ENCODE data around the gene ARHGAP26.

The ARHGAP26 gene

DNA sequence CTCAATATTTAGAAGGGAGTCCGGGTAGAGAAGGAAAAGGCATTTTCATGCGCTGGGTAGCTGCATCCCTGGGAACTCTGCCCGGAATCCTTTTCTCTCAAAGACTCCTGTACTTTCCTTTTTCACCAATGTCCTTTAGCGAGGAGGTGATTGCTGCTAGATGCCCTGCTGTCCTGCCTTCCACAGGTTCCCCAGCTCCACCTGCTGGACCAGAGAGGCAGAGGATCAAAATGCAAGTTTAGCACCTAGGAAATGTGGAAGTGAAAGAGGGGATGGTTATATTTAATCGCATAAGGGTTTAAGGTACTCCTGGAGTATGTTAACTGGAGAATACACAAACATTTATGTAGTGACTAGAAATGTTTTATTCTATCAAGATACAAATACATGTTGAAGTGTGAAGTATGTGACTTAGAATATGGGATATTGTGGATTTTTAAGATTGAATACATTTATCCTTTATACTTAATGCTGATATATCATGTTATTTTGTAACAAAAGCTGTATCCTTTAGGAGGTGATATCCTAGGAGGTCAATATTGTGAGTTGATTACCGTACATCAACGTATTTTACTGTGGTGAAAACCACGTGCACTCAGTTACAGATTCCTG, 145.7 kb downstream of the ARHGAP26 start:
- TF ChIP-seq, protein P1, sequence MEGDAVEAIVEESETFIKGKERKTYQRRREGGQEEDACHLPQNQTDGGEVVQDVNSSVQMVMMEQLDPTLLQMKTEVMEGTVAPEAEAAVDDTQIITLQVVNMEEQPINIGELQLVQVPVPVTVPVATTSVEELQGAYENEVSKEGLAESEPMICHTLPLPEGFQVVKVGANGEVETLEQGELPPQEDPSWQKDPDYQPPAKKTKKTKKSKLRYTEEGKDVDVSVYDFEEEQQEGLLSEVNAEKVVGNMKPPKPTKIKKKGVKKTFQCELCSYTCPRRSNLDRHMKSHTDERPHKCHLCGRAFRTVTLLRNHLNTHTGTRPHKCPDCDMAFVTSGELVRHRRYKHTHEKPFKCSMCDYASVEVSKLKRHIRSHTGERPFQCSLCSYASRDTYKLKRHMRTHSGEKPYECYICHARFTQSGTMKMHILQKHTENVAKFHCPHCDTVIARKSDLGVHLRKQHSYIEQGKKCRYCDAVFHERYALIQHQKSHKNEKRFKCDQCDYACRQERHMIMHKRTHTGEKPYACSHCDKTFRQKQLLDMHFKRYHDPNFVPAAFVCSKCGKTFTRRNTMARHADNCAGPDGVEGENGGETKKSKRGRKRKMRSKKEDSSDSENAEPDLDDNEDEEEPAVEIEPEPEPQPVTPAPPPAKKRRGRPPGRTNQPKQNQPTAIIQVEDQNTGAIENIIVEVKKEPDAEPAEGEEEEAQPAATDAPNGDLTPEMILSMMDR (IDR thresholded peaks at IDR 0.05; ENCODE audit: low read depth, low read length, missing control alignments): peak; percentile 66
- no peak for DNase-seq (ENCODE audit: extremely low read depth, low read depth)
- no peak overlapping the region for H3K4me3 ChIP-seq (replicated peaks; ENCODE audit: low read depth, low read length)

DNA sequence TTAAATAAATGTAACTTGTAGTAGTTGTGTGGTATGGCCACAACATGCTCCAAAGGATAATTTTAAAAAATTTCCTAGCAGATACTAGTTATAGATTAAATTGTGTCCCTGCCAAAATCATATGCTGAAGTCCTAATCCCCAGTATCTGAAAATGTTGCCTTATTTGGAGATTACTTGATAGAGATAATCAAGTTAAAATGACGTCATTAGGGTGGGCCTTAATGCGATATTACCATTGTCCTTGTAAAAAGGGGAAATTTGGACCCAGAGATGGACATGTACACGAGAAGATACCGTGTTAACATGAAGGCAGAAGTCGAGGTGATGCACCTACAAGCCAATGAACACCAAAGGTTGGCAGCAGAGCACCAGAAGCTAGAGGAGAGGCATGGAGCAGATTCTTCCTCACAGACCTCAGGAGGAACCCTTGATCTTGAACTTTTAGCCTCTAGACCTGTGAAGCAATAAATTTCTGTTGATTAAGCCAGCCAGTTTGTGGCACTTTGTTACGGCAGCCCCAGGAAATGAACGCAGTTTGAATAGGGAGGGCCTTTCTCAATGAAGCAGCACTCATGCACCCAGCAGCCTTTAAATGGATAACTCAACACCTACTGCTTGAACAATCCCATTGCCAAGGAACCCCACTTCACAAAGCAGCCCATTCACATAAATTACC, 148.9 kb downstream of the ARHGAP26 start:
- TF ChIP-seq, protein P1 (IDR thresholded peaks at IDR 0.05; ENCODE audit: low read depth, low read length, missing control alignments): no peak
- no peak for DNase-seq (ENCODE audit: extremely low read depth, low read depth)
- no peak overlapping the region for H3K4me3 ChIP-seq (replicated peaks; ENCODE audit: low read depth, low read length)

DNA sequence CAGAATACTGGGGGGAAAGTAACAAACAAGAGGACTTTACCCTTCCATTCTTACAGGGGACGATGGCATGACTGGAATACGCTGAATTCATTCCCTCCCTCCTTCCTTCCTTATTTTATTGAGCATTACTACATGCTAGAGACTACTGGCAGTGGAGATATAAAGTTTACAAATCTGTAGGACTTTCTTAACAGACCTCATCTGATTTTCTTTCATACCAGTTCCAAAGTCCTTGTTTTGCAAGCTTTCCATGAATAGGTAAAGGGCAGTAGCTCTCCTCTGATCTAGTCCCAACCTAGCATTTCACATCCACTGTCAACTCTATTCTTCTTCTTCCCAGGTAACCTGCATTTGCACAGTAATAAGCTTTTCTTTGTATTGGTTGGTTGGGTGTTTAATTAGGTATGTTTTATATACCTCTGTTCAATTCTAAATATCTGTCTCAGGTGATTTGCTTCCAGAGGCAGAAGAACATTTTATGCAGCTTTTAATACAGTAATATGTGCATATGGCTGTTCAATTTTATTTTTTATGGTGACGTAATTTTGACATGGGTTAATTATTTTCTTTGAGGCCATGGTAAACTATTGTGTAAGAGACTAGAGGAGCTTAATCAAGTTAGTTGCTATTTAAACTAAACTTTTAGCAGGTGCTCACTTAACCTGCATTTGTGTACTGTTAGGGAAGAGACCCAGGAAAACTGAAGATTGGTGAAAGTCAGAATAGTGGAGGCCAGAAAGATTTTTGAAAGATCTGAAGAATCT, 150.9 kb downstream of the ARHGAP26 start:
- DNase-seq (ENCODE audit: extremely low read depth, low read depth): no peak
- TF ChIP-seq, protein P1 (IDR thresholded peaks at IDR 0.05; ENCODE audit: low read depth, low read length, missing control alignments): no peak
- no peak overlapping the region for H3K4me3 ChIP-seq (replicated peaks; ENCODE audit: low read depth, low read length)

DNA sequence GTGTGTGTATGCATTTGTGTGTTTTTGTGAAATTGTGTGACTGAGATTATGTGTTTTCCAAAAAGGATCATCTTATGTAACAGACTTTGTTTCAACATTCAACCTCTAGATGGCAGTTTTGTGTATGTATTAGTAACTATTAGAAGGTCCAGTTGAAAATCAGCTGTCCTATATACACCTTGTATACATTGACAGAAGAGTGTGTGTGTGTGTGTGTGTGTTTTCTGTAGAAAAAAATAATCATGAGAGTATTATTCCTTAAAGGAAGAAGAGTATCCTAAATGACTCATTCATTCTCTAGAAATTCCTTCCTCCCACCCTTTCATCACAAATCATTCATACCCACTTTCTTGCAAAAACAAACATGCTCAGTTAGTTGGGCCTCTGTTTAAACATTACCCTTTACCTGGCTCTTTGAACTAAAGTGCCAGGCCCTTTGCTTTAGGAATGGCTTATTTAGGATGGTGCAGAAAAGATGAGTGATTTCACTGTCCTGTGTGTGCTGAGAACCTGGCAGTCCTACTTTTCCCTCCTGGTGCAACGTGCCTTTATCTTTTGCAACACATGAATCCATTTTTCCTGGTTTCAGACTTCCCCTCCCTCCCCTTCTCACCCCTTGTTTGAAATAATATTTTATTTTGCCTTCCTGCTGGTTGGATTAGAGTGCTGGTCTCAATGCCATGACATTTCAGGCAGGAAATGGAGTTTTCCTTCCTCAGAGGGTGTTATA, 152.2 kb downstream of the ARHGAP26 start:
- no peak overlapping the region for H3K4me3 ChIP-seq (replicated peaks; ENCODE audit: low read depth, low read length)
- TF ChIP-seq, protein P1 (IDR thresholded peaks at IDR 0.05; ENCODE audit: low read depth, low read length, missing control alignments): no peak
- DNase-seq (ENCODE audit: extremely low read depth, low read depth): no peak

DNA sequence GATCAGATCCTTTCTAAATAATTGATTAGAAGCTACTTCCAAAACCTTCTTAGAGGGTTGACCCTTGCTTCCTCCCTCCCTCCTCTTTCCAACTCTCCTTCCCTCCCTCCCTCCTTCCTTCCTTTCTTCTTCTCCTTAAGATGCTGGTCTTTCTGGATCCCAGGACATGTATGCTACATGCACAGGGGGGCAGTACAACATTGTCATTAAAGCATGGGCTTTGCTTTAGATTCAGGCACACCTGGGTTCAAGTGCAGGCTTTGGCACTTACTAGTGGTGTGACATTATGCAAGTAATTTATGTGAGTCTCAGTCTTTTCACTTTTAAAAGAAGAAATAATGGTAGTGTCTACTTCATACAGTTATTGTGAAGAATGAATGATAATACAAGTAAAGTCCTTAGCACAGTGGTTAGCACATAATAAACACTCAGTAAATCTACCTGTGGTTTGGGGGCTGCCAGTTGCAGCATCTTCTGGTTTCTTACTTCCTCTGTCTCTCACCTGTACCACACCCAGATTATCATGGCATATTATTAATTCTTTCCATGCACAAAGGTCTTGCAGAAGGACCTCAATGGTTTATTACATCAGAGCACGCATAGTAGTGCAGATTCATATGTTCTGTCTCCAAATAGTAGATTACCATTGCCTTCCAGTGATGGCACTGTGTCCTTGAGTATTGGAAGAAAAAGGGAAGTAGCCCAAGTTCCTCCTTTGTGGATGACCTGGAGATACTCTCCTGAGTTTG, 154.1 kb downstream of the ARHGAP26 start:
- DNase-seq (ENCODE audit: extremely low read depth, low read depth): no peak
- TF ChIP-seq, protein P1 (IDR thresholded peaks at IDR 0.05; ENCODE audit: low read depth, low read length, missing control alignments): peak; percentile 16
- no peak overlapping the region for H3K4me3 ChIP-seq (replicated peaks; ENCODE audit: low read depth, low read length)

DNA sequence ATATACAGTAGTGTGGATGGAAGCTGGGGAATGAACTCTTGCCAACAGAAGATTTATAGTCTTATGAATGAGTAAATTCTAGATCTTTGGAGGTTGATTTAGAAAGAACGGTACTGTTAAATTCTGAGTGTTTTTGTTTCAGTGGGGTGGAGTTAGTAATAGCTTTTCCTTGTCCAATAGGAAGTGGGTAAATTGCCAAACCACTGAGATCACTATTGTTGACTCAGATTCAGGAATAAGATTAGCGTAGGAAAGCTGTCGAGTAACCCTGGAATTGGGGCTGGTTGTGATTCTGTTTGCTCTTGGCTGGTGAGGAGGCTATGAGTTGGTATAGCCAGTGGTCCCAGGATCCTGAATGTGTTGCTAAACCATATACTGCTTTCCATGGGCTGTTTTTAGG, 155.6 kb downstream of the ARHGAP26 start:
- TF ChIP-seq, protein P1 (IDR thresholded peaks at IDR 0.05; ENCODE audit: low read depth, low read length, missing control alignments): no peak
- H3K4me3 ChIP-seq (replicated peaks; ENCODE audit: low read depth, low read length): no peak overlapping the region

More for the DNA sequence above, 155.6 kb downstream of the ARHGAP26 start:
- peak; percentile 48 for DNase-seq (ENCODE audit: extremely low read depth, low read depth)

Data from HFF-Myc (cell line).